Body of pancreas (tissue), 4 donors: Measurements from ENCODE around the gene PTTG1. TPM values are rescaled to one million over a fixed set of nuclear protein-coding genes. Genes with fewer than 3 reads are reported as not detected.

Experiments used
- ATAC-seq: fragments of 150-250 bp; one replicate; pipeline ENCODE4 v1.9.1; 2016
- DNase-seq, 4 donors: peaks; one replicate each; pipeline ENCODE4 v3.0.0-alpha.2; 2019
- H3K27ac ChIP-seq, 4 donors: fragments of 200-600 bp; sonication (generic); 1 replicate in 3 of 4; 2 replicates in 1 of 4; pipeline versions ENCODE4 v1.5.1 to v1.6.1; 2016 to 2019; ENCODE audit warnings: mild to moderate bottlenecking in 1 of 4, mixed read lengths in 1 of 4, moderate library complexity in 1 of 4
- H3K27me3 ChIP-seq, 2 donors: fragments of 200-600 bp; sonication (generic); one replicate each; pipeline ENCODE4 v1.6.0; 2016; ENCODE audit warnings: mild to moderate bottlenecking in 1 of 2
- H3K36me3 ChIP-seq, 2 donors: fragments of 200-600 bp; sonication (generic); replicated peaks in 1 of 2; 2 replicates each; pipeline ENCODE4 v1.5.1; 2016; ENCODE audit warnings: low read depth in 2 of 2; ENCODE audit not compliant: insufficient read depth in 1 of 2
- H3K4me1 ChIP-seq: fragments of 200-600 bp; sonication (generic); one replicate; pipeline ENCODE4 v1.6.0; 2016
- H3K4me3 ChIP-seq, 2 donors: fragments of 200-600 bp; sonication (generic); 1 replicate in 1 of 2; 2 replicates in 1 of 2; pipeline ENCODE4 v1.5.1; 2016 to 2019
- H3K9me3 ChIP-seq, 3 donors: fragments of 200-600 bp; sonication (generic); 1 replicate in 2 of 3; 2 replicates in 1 of 3; pipeline ENCODE4 v1.5.1; 2016
- CTCF ChIP-seq, 7 experiments: fragments of 450-650 bp in 4 of 7; fragments of 200-600 bp in 3 of 7; sonication (generic) in 3 of 7; IDR thresholded peaks; one replicate each; pipeline ENCODE4 v1.5.1; 2016 to 2019; ENCODE audit warnings: antibody characterized with exemption in 7 of 7
- POLR2A ChIP-seq, 3 donors: fragments of 450-650 bp; IDR thresholded peaks; one replicate each; pipeline ENCODE4 v1.6.1; 2016; ENCODE audit warnings: antibody characterized with exemption in 3 of 3, mild to moderate bottlenecking in 2 of 3
- WGBS, 2 donors: methylation state at CpG; one replicate each; pipeline ENCODE4 v1.1.5; 2017; 5-methylcytosine and 5-hydroxymethylcytosine counted together
- intact Hi-C: fragments of 100-400 bp; cut with DNase I; formaldehyde crosslinking; loops from one replicate; pipeline ENCODE4 v1.15.1; 2023
- total RNA-seq, 2 donors: library from RNA; depleted of rRNA; stranded (reverse); fragments of >200 nt; gene quantifications; one replicate each; pipeline ENCODE4 v1.1.0, GENCODE V29; 2016

The PTTG1 gene
- total RNA-seq, 2 donors from 2014 or later, result 5.7 to 6.6 TPM

DNA sequence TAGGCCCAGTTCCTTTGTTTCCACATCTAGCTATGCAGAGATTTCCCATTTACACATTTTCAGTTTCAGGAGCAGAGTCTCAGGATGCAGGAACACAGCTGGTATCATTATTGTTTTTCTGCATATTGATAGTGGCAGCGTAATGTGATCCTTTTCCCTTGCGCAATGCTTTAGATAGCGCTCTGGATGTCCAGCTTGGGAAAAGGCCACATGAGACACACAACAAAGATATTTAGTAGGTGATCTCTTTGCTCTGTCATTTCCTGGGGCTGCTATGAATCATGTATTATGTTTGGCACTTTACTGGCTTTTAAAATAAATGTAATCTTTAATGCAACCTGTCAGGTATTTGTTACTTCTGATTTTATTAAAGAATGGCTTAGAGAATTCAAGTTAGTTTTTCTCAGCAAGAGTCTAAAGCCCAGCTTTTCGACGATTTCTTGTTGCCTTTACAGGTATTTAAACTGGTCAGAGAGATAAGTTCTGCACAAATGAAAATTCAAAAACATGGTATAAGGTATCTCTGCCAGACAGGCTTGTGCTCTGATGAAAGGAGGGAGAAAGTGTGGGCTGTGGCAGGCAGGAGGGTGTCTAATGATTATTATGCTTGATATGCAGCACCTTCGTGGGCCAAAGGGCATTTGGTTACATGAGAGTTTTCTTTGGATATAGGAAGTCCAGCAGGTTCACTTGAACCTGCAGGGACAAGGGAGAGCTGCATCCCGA, 42.2 kb downstream of the PTTG1 start:
- Histone ChIP-seq H3K36me3 (no peaks in the 10 kb centered on the region), H3K9me3 (no peaks in the 10 kb centered on the region), H3K27me3 (no peaks in the 10 kb centered on the region), H3K4me3 (no peak overlapping the region), H3K4me1 (peaks cover 37% of the 10 kb centered on the region), H3K27ac (peak overlapping the region in 3 of 4 donors; percentile 6 to 39 (median 11))
- 21 to 38% methylated on average over 7 of the region's 7 CpGs for WGBS, 2 donors
- ATAC-seq (peak; percentile 54), DNase-seq (peak in 2 of 4 donors; percentile 20 to 52)
- TF ChIP-seq CTCF (IDR thresholded peaks at IDR 0.05) (no peak), POLR2A (IDR thresholded peaks at IDR 0.05) (no peak)
- intact Hi-C loops, result no loop called here

- Histone ChIP-seq H3K4me3 (no peak overlapping the region), H3K4me1 (peaks cover 37% of the 10 kb centered on the region), H3K27ac (peak overlapping the region in 3 of 4 donors; percentile 6 to 39 (median 11)), H3K9me3 (no peaks in the 10 kb centered on the region), H3K36me3 (no peaks in the 10 kb centered on the region), H3K27me3 (no peaks in the 10 kb centered on the region)
- intact Hi-C loops, result no loop called here
- ATAC-seq (no peak), DNase-seq (no peak)
- WGBS, 2 donors, result 58 to 68% methylated on average over 4 of the region's 4 CpGs
- TF ChIP-seq POLR2A (IDR thresholded peaks at IDR 0.05), result no peak
- TF ChIP-seq CTCF (IDR thresholded peaks at IDR 0.05), result no peak
Measured at GRCh38 chr5:160464466-160464797, 42.8 kb downstream of the PTTG1 start.

- DNase-seq (no peak), ATAC-seq (no peak)
- H3K4me3 ChIP-seq, result no peak overlapping the region
- 80% methylated on average over 5 of the region's 5 CpGs for WGBS, 2 donors
- no peaks in the 10 kb centered on the region for H3K36me3 ChIP-seq
- TF ChIP-seq CTCF (IDR thresholded peaks at IDR 0.05) (no peak), POLR2A (IDR thresholded peaks at IDR 0.05) (no peak)
- peak overlapping the region in 1 of 4 donors; percentile 56 for H3K27ac ChIP-seq
- H3K9me3 ChIP-seq, result no peaks in the 10 kb centered on the region
- H3K27me3 ChIP-seq, result no peaks in the 10 kb centered on the region
- H3K4me1 ChIP-seq, result peaks cover 37% of the 10 kb centered on the region
- intact Hi-C loops, result no loop called here
Measured at GRCh38 chr5:160466116-160466515, 44.5 kb downstream of the PTTG1 start.

DNA sequence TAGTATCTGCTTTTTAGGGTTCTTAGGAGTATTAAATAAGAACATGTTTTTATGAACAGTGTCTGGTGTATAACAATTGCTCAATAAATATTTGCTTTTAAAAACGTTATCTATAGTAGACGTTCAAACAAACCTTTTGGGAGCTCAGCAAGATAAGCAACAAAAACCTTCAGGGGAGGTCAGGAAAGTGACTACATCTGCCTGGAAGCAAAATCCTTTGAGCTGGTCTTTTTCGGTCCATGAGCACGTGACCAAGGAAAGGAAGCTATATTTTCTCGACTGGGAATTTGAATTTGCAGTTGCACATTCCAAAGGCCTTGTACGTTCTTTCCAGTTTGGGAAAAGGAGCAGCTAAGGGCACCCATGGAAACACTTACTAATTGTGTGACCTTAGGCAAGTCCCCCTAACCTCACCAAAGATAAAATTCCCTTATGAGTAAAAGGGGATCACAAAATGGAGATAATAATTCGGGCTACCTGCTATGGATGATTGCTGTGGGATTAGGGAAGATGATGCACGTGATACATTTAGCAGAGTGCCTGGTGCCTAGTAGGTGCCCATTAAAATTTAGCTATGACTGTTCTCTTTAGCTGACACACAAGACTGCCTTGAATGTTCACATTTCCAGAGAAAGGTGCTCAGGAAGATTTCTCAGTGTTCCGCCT, 45.4 kb downstream of the PTTG1 start:
- Histone ChIP-seq H3K36me3 (no peaks in the 10 kb centered on the region), H3K9me3 (no peaks in the 10 kb centered on the region), H3K27me3 (no peaks in the 10 kb centered on the region), H3K27ac (peak overlapping the region in 3 of 4 donors; percentile 29 to 56 (median 51)), H3K4me3 (no peak overlapping the region), H3K4me1 (peaks cover 37% of the 10 kb centered on the region)
- ATAC-seq (peak; percentile 34), DNase-seq (peak in 1 of 4 donors; percentile 12)
- intact Hi-C loops, result no loop called here
- 8 to 17% methylated on average over 9 of the region's 9 CpGs for WGBS, 2 donors
- TF ChIP-seq CTCF (IDR thresholded peaks at IDR 0.05), result no peak
- no peak for TF ChIP-seq POLR2A (IDR thresholded peaks at IDR 0.05)
